HepG2 (cell line): Measurements from ENCODE around the gene TGM3.

ENCODE experiments used
- ELF4 ChIP-seq: sonication (generic); formaldehyde crosslinking; IDR thresholded peaks from 2 replicates; pipeline ENCODE4 v1.5.0; 2020; ENCODE audit warnings: missing genetic modification reagents, mild to moderate bottlenecking, moderate library complexity, borderline replicate concordance
- MTA3 ChIP-seq: sonication (generic); formaldehyde crosslinking; IDR thresholded peaks from 2 replicates; pipeline ENCODE4 v1.4.0; 2020; ENCODE audit warnings: missing genetic modification reagents
- NFRKB ChIP-seq: fragments of 450-650 bp; IDR thresholded peaks from 2 replicates; pipeline ENCODE4 v1.6.1; 2017
- POLR2AphosphoS5 ChIP-seq: IDR thresholded peaks from 2 replicates; pipeline ENCODE4 v1.6.1; 2012; ENCODE audit warnings: low read depth, low read length
- REST ChIP-seq, 2 experiments: IDR thresholded peaks; 2 replicates each; pipeline ENCODE4 v1.6.1; 2011 to 2012; ENCODE audit warnings: low read length in 2 of 2, borderline replicate concordance in 1 of 2, low read depth in 1 of 2, mild to moderate bottlenecking in 1 of 2, moderate library complexity in 1 of 2
- TBL1XR1 ChIP-seq: fragments of 150-350 bp; IDR thresholded peaks from 2 replicates; pipeline ENCODE4 v1.6.1; 2014; ENCODE audit warnings: borderline replicate concordance, low read length; ENCODE audit not compliant: partially characterized antibody
- TP53 ChIP-seq: sonication (generic); formaldehyde crosslinking; conservative IDR thresholded peaks from 2 replicates; pipeline ENCODE4 v1.4.0; 2020; ENCODE audit warnings: missing genetic modification reagents
- ZFP36 ChIP-seq: fragments of 150-350 bp; IDR thresholded peaks from 2 replicates; pipeline ENCODE4 v1.6.1; 2018; ENCODE audit warnings: borderline replicate concordance, low read length, low read depth; ENCODE audit not compliant: partially characterized antibody
- ZFX ChIP-seq: sonication (generic); formaldehyde crosslinking; IDR thresholded peaks from 2 replicates; pipeline ENCODE4 v1.4.0; 2020; ENCODE audit warnings: mild to moderate bottlenecking, low read depth, missing genetic modification reagents, moderate library complexity
- ZNF777 ChIP-seq: sonication (generic); formaldehyde crosslinking; IDR thresholded peaks from 2 replicates; pipeline ENCODE4 v1.4.0; 2020; ENCODE audit warnings: missing genetic modification reagents

GRCh38 chr20:2338411-2339066 is 42.7 kb downstream of the TGM3 start:
- TF ChIP-seq MTA3 (CRISPR knock-in tag) (no peak), ZFP36 (no peak), POLR2AphosphoS5 (no peak), ELF4 (no peak), ZFX (CRISPR knock-in tag) (no peak), TP53 (CRISPR knock-in tag) (no peak), ZNF777 (CRISPR knock-in tag) (no peak), NFRKB (no peak), TBL1XR1 (no peak), REST (IDR thresholded peaks at IDR 0.05; ENCODE audit: borderline replicate concordance in 1 of 2, low read depth in 1 of 2, low read length in 2 of 2) (no peak)
